Measurements from ENCODE around the gene SPIRE1.

SPIRE1 gene

DNA sequence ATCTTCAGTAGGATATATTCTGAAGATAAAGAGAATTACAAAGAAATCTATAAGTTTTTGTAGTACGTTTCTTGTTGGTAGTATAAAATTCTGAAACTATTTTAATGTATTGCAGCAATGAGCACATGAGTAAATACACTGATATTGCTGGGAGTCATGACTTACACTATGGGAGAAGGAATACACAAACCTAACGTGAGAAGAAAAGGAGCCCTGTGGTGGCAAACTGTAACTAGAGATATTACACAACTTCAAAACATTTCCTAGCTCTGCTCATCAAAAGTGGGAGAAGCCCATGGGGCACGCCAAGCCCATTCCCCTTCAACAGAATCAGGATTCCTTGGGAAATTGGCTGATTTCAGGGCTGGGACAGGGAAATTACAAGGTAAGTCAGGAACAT, 20.5 kb downstream of the SPIRE1 start:
- TF ChIP-seq GATA2 (IDR thresholded peaks at IDR 0.05; ENCODE audit: low read depth, low read length) (no peak), GATA3 (IDR thresholded peaks at IDR 0.05; ENCODE audit: low read depth, low read length) (no peak)

GRCh38 chr18:12631831-12632477, 26.0 kb downstream of the SPIRE1 start:
- TF ChIP-seq GATA2 (IDR thresholded peaks at IDR 0.05; ENCODE audit: low read depth, low read length): no peak
- TF ChIP-seq GATA3 (IDR thresholded peaks at IDR 0.05; ENCODE audit: low read depth, low read length): no peak

GRCh38 chr18:12630136-12630535, 27.8 kb downstream of the SPIRE1 start:
- TF ChIP-seq GATA3 (IDR thresholded peaks at IDR 0.05; ENCODE audit: low read depth, low read length) (no peak), GATA2 (IDR thresholded peaks at IDR 0.05; ENCODE audit: low read depth, low read length) (no peak)

GRCh38 chr18:12628706-12629702, 28.9 kb downstream of the SPIRE1 start:
- TF ChIP-seq GATA3 (IDR thresholded peaks at IDR 0.05; ENCODE audit: low read depth, low read length) (no peak), GATA2 (IDR thresholded peaks at IDR 0.05; ENCODE audit: low read depth, low read length) (no peak)

DNA sequence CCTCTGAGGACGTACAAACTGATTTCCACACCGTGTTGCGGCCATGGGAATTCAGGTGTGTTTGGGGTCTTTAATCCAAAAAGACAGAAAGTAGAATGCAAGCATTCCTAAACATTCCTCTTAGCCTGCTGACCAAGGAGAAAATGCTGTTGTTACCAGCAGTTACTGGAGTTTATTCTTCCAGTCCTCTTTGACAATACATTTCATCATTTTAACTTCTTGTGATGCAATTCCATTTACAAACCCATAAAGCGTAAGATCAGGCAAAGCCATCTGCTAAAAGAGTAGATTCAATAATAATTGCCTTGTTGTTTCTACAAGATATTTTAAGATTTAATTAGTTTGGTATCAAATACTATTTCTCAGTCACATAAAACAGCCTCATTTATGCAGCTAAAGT, 32.7 kb downstream of the SPIRE1 start:
- TF ChIP-seq GATA2 (IDR thresholded peaks at IDR 0.05; ENCODE audit: low read depth, low read length): no peak
- no peak for TF ChIP-seq GATA3 (IDR thresholded peaks at IDR 0.05; ENCODE audit: low read depth, low read length)

- TF ChIP-seq GATA2 (IDR thresholded peaks at IDR 0.05; ENCODE audit: low read depth, low read length) (no peak), GATA3 (IDR thresholded peaks at IDR 0.05; ENCODE audit: low read depth, low read length) (no peak)
Measured at GRCh38 chr18:12621742-12622306, 36.1 kb downstream of the SPIRE1 start.

DNA sequence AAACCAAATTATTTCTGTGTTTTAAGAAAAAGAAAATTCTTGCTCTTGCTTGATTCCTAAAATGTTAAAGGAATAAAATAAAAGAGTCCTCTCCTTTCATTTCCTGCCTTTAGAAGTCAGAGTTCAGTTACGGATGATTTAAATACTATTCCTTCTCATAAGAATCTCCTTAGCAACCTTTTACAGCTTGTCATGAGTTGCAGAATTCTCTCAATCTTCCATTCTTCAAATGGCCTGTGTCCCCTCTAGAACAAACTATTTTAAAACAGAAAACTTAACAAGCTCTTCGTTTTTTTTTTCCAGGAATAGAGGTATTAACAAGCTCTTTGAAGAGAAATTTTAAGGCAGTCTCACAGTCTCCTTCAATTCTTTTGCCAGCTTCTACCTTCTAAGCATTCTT, 42.2 kb downstream of the SPIRE1 start:
- no peak for TF ChIP-seq GATA3 (IDR thresholded peaks at IDR 0.05; ENCODE audit: low read depth, low read length)
- TF ChIP-seq GATA2 (IDR thresholded peaks at IDR 0.05; ENCODE audit: low read depth, low read length): no peak

- TF ChIP-seq GATA2 (IDR thresholded peaks at IDR 0.05; ENCODE audit: low read depth, low read length): no peak
- no peak for TF ChIP-seq GATA3 (IDR thresholded peaks at IDR 0.05; ENCODE audit: low read depth, low read length)
Measured at GRCh38 chr18:12608301-12608700, 49.6 kb downstream of the SPIRE1 start.

DNA sequence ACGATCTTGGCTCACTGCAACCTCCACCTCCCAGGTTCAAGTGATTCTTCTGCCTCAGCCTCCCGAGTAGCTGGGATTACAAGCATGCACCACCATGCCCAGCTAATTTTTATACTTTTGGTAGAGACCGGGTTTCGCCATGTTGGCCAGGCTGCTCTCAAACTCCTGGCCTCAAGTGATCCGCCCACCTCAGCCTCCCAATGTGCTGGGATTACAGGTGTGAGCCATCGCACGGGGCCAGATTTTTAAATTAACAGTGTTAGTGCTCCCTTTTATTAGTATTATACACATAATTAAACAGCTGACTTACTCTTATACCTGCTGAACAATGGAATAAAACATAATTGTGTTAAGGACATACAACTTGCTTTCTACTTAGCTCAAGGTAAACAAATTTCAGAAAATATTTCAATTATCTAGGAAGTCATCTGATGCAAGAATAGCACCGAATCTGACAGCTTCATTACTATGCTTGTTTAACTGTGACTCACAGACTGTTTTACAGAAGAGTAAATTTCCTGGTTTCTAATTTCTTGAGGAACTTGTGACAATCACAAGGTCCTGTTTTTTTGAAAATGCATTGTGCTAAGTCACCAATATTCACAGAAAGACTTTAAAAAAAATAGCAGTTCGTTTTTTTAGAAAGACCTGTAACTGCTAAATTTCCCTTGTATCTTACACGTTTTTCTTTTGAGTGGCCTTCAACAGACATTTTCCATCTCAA, 51.2 kb downstream of the SPIRE1 start:
- no peak for TF ChIP-seq GATA2 (IDR thresholded peaks at IDR 0.05; ENCODE audit: low read depth, low read length)
- TF ChIP-seq GATA3 (IDR thresholded peaks at IDR 0.05; ENCODE audit: low read depth, low read length): no peak

DNA sequence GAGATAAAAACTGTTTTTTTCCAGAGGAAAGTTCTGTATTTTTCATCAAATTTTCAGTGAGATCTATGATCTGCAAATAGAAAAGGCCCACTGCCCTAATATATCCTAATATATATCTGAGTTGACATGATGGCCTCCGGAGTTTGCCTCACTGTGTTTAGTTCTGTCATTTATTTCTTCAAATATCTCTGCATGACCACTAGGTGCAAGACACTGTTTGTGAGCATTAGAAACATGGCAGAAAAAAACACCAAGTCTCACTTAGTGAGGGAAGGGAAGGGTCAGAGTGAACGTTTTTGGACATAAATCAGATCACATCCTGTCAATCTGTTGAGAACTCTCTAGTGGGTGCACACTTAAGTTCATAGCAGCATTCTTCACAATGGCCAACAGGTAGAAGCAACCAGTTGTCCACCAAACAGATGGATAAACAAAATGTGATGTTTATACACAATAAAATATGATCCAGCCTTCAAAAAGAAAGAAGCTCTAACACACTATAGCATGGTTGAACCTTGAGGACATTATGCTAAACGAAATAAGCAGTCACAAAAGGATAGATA, 53.4 kb downstream of the SPIRE1 start:
- TF ChIP-seq GATA3 (IDR thresholded peaks at IDR 0.05; ENCODE audit: low read depth, low read length) (no peak), GATA2 (IDR thresholded peaks at IDR 0.05; ENCODE audit: low read depth, low read length) (no peak)

DNA sequence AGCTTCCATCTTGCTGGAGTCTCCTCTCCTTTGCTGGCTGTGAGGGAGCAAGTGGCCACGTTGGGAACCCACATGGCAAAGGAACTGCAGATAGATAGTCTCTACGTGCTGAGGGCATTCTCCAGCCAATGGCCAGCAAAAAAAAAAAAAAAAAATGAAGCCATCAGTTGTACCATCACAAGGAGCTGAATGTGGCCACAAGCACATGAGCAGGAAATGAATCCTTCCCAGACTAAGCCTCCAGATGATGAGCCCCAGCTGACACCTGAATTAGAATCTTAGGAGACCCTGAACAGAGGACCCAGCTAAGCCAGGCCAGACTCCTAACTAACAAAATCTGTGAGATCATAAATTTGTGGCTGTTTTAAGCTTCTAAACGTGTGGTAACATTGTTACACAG, 57.9 kb downstream of the SPIRE1 start:
- TF ChIP-seq GATA2 (IDR thresholded peaks at IDR 0.05; ENCODE audit: low read depth, low read length): no peak
- no peak for TF ChIP-seq GATA3 (IDR thresholded peaks at IDR 0.05; ENCODE audit: low read depth, low read length)

DNA sequence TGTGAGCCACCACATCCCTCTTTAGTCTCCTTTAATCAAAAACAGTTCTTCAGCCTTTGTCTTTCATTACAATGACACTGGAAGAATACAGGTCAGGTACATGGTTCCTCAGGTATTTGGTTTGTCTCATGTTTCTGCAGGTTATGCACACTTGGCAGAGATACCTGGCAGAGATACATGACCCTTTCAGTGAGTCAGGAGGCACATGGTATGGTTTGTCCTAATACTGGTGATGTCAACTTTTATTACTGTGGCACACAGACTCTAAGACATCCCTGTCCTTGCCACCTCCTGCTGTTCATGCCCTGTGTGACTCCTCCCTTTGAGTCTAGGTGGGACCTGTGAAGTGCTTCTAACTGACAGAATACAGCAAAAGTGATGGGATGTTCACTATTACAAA, 58.4 kb downstream of the SPIRE1 start:
- TF ChIP-seq GATA3 (IDR thresholded peaks at IDR 0.05; ENCODE audit: low read depth, low read length) (no peak), GATA2 (IDR thresholded peaks at IDR 0.05; ENCODE audit: low read depth, low read length) (no peak)

GRCh38 chr18:12598181-12598930, 59.6 kb downstream of the SPIRE1 start:
- TF ChIP-seq GATA2 (IDR thresholded peaks at IDR 0.05; ENCODE audit: low read depth, low read length) (no peak), GATA3 (IDR thresholded peaks at IDR 0.05; ENCODE audit: low read depth, low read length) (no peak)
